Vagina (tissue), 2 donors: ENCODE measurements around the gene TGM6.

ENCODE experiments used
- POLR2A ChIP-seq, 2 donors: fragments of 450-650 bp; IDR thresholded peaks; one replicate each; pipeline ENCODE4 v1.6.1; 2017; ENCODE audit warnings: antibody characterized with exemption in 2 of 2, mild to moderate bottlenecking in 2 of 2, moderate library complexity in 2 of 2
- POLR2AphosphoS5 ChIP-seq, 2 donors: sonication (generic); formaldehyde crosslinking; IDR thresholded peaks; one replicate each; pipeline ENCODE4 v1.9.0; 2017; ENCODE audit warnings: antibody characterized with exemption in 2 of 2, mild to moderate bottlenecking in 2 of 2, low read depth in 1 of 2; ENCODE audit not compliant: insufficient read depth in 1 of 2
- TF ChIP-seq, protein P1 (sequence below), 3 experiments: fragments of 450-650 bp in 2 of 3; fragments of 200-600 bp in 1 of 3; sonication (generic) in 1 of 3; IDR thresholded peaks; one replicate each; pipeline ENCODE4 v1.5.1; 2017 to 2019; ENCODE audit warnings: antibody characterized with exemption in 3 of 3, mild to moderate bottlenecking in 2 of 3, moderate library complexity in 2 of 3

DNA sequence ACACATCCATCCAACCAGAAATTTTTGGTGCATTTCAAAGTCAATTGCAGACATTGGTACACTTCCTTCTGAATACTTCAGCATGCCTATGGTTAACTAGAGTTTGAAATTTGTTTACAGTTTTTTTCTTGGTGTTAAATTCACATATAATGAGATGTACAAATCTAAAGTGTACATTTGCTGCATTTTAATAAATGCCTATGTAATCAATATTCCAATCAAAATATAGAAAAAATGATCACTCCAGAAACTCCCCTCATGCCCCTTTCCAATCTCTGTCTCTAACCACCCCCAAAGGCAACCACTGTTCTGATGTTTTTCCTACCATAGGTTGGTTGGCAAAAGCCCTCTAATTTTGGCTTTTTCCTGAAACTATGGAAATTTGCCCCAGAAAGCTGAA, 7.6 kb upstream of the TGM6 start:
- TF ChIP-seq POLR2A (IDR thresholded peaks at IDR 0.05): no peak
- no peak for TF ChIP-seq POLR2AphosphoS5 (IDR thresholded peaks at IDR 0.05; ENCODE audit: insufficient read depth in 1 of 2, low read depth in 1 of 2)
- TF ChIP-seq, protein P1, sequence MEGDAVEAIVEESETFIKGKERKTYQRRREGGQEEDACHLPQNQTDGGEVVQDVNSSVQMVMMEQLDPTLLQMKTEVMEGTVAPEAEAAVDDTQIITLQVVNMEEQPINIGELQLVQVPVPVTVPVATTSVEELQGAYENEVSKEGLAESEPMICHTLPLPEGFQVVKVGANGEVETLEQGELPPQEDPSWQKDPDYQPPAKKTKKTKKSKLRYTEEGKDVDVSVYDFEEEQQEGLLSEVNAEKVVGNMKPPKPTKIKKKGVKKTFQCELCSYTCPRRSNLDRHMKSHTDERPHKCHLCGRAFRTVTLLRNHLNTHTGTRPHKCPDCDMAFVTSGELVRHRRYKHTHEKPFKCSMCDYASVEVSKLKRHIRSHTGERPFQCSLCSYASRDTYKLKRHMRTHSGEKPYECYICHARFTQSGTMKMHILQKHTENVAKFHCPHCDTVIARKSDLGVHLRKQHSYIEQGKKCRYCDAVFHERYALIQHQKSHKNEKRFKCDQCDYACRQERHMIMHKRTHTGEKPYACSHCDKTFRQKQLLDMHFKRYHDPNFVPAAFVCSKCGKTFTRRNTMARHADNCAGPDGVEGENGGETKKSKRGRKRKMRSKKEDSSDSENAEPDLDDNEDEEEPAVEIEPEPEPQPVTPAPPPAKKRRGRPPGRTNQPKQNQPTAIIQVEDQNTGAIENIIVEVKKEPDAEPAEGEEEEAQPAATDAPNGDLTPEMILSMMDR (IDR thresholded peaks at IDR 0.05): no peak
